Mucosa of rectum (tissue), 2 donors: ENCODE data around the gene SMU1.

Source experiments
- H3K27ac ChIP-seq, 2 donors: one replicate each; pipeline ENCODE4 v1.7.0; 2013; ENCODE audit warnings: inconsistent platforms in 2 of 2, low read depth in 2 of 2, low read length in 2 of 2
- H3K27me3 ChIP-seq, 2 donors: one replicate each; pipeline ENCODE4 v1.7.0; 2013; ENCODE audit warnings: low read length in 2 of 2; ENCODE audit not compliant: control insufficient read depth in 2 of 2, insufficient read depth in 2 of 2
- H3K36me3 ChIP-seq, 2 donors: one replicate each; pipeline ENCODE4 v1.7.0; 2013; ENCODE audit warnings: low read length in 2 of 2; ENCODE audit not compliant: control insufficient read depth in 2 of 2, insufficient read depth in 2 of 2
- H3K4me1 ChIP-seq, 2 donors: one replicate each; pipeline ENCODE4 v1.7.0; 2013; ENCODE audit warnings: low read length in 2 of 2, mild to moderate bottlenecking in 1 of 2; ENCODE audit not compliant: control insufficient read depth in 2 of 2, insufficient read depth in 2 of 2
- H3K4me3 ChIP-seq, 2 donors: one replicate each; pipeline ENCODE4 v1.7.0; 2013; ENCODE audit warnings: low read length in 2 of 2
- H3K9ac ChIP-seq, 2 donors: one replicate each; pipeline ENCODE4 v1.7.0; 2013; ENCODE audit warnings: low read length in 2 of 2, low read depth in 1 of 2, mild to moderate bottlenecking in 1 of 2
- H3K9me3 ChIP-seq, 2 donors: one replicate each; pipeline ENCODE4 v1.7.0; 2013; ENCODE audit warnings: low read length in 2 of 2; ENCODE audit not compliant: control insufficient read depth in 2 of 2
- donor health status: healthy.
- donor health status: Normal muscosa, but diverticular disease.

The SMU1 gene

DNA sequence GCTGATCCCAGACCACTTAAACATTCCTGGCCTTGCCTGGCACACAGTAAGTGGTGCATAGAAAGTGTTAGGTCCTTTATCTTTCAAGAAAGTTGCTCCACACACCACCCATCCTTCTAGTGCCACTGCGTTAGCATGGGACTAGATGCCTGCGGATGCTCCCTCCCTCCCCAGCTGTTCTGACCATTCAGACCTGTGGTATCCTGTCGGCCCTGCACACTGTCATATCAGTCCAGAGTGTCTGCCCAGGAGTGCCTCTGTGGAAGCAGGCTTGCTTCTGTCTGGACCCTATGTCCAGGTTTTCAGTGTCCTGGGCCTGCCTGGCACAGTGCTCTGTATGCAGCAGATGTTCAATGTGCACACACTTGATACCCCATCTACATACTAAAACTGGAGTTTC, 38.3 kb upstream of the SMU1 start:
- Histone ChIP-seq H3K36me3 (peaks cover 23 to 38% of the 10 kb centered on the region in 2 donors), H3K27ac (no peak overlapping the region), H3K9ac (no peak overlapping the region), H3K4me1 (no peaks in the 10 kb centered on the region), H3K4me3 (no peak overlapping the region), H3K27me3 (no peaks in the 10 kb centered on the region), H3K9me3 (no peaks in the 10 kb centered on the region)

DNA sequence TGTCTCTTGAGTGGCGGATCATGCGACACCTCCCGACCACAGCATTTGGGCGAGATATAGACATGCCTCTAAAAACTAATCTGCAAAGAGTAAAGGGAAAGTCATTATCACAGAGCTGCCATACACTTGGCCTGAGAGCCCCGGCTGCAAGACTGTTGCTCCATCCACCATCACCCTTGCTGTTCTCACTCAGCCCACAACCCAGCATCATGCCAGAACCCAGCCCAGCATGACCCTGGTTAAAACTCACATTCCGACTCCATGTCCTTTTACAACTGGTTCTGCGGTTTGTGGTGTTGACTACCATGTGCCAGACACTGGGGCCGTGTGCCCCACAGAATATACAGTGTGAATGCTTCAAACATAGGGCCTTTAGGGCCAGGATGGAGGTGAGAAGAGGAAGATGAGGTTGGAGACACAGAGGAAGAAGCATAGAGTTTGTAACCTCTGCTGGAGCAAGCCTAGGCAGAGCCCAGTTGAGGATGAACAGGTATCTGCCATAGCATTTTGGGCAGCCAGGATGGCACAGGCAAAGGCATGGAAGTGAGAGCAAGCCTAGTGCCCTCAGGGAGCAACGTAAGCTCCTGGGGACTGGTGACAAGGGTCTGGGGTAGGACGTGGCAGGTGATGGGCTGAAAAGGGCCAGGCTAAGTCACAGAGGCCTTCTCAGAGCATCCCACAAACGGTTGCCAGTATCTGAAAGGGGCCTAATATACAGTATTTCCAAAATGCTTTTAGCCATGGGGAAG, 37.5 kb upstream of the SMU1 start:
- Histone ChIP-seq H3K27me3 (no peaks in the 10 kb centered on the region), H3K27ac (no peak overlapping the region), H3K9ac (no peak overlapping the region), H3K9me3 (no peaks in the 10 kb centered on the region), H3K4me3 (no peak overlapping the region), H3K36me3 (peaks cover 20 to 36% of the 10 kb centered on the region in 2 donors), H3K4me1 (no peaks in the 10 kb centered on the region)

DNA sequence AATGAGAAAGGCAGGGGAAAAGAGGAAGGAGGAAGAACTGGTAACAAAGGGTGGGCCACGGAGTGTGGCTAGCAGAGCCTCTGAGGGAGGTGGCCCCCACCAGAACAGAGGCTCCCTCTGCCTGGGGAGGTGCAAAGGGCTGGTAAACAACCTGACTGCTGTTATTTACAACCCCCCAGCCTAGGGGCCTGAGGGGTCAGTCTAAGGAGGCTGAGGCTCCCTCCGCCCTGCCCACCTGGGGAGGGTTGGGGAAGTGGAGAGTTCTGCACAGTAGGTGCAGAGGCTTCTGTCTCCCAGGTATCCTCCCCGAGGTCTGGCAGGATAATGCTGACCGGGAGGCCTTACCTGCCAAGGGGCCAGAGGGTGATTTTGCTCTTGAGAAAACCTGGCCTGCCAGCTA, 35.6 kb upstream of the SMU1 start:
- no peak overlapping the region for H3K9ac ChIP-seq
- H3K27me3 ChIP-seq: no peaks in the 10 kb centered on the region
- no peak overlapping the region for H3K27ac ChIP-seq
- peaks cover 20 to 37% of the 10 kb centered on the region in 2 donors for H3K36me3 ChIP-seq
- H3K4me1 ChIP-seq: peaks cover 3% of the 10 kb centered on the region in 2 donors
- no peaks in the 10 kb centered on the region for H3K9me3 ChIP-seq
- no peak overlapping the region for H3K4me3 ChIP-seq

DNA sequence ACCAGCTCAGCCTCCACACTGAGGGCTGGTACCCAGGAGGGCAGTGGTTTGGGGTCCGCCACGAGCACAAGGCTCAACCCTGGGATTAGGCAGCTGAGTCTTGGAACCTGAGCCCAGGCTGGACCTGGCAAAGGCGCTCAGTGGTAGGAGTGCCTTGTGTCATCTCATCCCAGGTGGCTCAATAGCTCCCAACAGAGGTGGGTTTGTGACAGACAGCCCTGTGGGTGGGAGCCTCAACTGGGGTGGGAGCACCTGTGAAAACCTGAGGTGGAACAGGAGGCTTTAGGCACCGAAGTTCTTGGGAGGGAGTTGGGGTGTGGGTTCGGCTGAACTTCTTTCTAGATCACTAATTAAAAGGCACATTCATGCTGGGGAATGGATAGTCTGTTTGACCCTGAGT, 35.2 kb upstream of the SMU1 start:
- H3K9me3 ChIP-seq: no peaks in the 10 kb centered on the region
- H3K4me3 ChIP-seq: no peak overlapping the region
- H3K27me3 ChIP-seq: no peaks in the 10 kb centered on the region
- no peak overlapping the region for H3K27ac ChIP-seq
- peaks cover 3% of the 10 kb centered on the region in 2 donors for H3K4me1 ChIP-seq
- no peak overlapping the region for H3K9ac ChIP-seq
- H3K36me3 ChIP-seq: peaks cover 20 to 37% of the 10 kb centered on the region in 2 donors

DNA sequence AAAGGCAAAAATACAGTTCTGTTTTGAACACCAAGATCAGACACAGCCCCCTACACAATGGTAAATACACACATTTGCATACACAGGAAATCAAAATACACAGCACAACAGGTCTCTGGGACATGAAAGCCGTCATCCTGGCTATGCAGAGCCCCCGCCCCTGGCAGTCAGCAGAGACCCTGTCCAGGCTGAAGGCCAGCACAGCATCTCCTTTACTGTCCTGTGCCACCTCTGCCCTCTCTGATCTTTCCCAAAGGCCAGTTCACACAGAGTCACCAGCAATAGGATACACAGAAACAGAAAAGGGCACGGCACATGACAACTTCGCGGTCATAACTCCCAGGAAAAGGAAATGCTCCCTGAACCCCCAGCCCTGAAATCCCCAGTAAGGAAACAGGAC, 34.2 kb upstream of the SMU1 start:
- no peak overlapping the region for H3K27ac ChIP-seq
- no peak overlapping the region for H3K4me3 ChIP-seq
- no peaks in the 10 kb centered on the region for H3K27me3 ChIP-seq
- peaks cover 20 to 37% of the 10 kb centered on the region in 2 donors for H3K36me3 ChIP-seq
- no peak overlapping the region for H3K9ac ChIP-seq
- H3K4me1 ChIP-seq: peaks cover 3 to 5% of the 10 kb centered on the region in 2 donors
- no peaks in the 10 kb centered on the region for H3K9me3 ChIP-seq

DNA sequence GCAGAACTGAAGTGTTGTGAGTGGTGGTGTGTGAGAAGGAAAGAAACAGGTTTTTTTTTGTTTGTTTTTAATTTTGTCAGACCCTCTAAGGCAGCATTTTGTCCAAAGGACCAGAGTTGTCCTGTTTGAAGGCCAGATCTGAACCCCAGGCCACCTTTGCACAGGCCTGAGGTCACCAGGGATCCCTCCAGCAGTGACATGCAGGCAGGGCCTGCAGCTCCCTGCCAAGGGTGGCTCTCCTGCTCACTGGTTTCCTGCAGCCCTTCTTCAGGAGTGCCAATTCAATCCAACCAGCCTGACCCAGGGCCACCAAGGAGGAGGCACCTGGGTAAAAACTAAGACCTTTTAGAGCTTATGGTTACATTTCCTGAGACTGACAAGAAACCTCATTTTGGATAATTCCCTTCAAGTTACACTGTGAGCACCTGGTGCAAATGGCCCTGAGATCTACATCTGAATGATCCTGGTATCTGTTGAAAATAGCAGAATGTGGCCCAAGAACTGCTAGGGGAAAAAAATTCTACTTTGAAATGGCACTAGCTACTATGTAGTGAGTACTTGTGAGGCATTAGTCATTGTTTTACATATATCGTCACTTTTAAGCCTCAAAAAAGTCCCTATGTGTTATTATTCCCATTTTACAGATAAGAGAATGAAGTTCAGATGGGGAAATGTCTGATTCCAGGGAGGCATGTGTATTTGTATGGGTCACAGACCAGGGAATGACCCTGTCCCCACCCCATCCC, 33.5 kb upstream of the SMU1 start:
- Histone ChIP-seq H3K4me3 (no peak overlapping the region), H3K9ac (no peak overlapping the region), H3K9me3 (no peaks in the 10 kb centered on the region), H3K27ac (no peak overlapping the region), H3K27me3 (no peaks in the 10 kb centered on the region), H3K4me1 (peaks cover 3 to 5% of the 10 kb centered on the region in 2 donors), H3K36me3 (peaks cover 18 to 34% of the 10 kb centered on the region in 2 donors)

DNA sequence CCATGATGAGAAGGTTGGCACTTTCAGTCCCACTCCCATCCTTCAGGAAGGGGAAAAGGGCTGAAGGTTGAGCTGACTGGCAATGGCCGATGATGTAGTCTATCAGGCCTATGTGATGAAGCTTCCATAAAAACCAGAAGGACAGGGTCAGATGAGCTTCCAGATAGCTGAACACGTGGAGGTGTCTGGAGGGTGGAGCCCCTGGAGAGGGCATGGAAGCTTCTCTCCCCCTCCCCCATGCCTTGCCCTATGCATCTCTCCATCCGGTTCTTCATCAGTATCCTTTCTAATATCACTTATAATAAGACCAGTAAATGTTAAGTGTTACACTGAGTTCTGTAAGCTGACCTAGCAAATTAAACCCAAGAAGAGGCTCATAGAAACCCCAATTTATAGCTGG, 32.6 kb upstream of the SMU1 start:
- H3K27me3 ChIP-seq: no peaks in the 10 kb centered on the region
- no peaks in the 10 kb centered on the region for H3K9me3 ChIP-seq
- no peak overlapping the region for H3K27ac ChIP-seq
- no peak overlapping the region for H3K4me3 ChIP-seq
- peaks cover 12 to 24% of the 10 kb centered on the region in 2 donors for H3K36me3 ChIP-seq
- H3K4me1 ChIP-seq: peaks cover 3 to 5% of the 10 kb centered on the region in 2 donors
- no peak overlapping the region for H3K9ac ChIP-seq

DNA sequence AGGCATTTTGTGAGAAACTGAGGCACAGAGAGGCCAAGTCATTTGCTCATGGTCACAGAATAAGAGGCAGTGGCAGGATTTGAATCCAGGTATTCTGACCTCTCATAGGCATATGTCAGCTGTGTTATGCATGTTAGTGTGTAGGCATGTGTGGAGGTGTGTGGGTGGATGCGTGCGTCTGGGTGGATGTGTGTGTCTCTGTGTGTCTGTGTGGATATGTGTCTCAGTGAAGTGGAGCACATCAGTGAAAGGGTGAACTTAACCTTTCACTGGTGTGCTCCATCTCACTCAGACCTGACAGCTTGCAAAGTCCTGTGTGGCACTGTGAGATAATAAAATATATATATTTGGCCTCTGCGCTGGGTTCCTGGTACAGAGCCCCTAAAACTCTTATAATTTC, 32.0 kb upstream of the SMU1 start:
- Histone ChIP-seq H3K4me3 (no peak overlapping the region), H3K4me1 (peaks cover 3 to 5% of the 10 kb centered on the region in 2 donors), H3K9ac (no peak overlapping the region), H3K27ac (no peak overlapping the region), H3K9me3 (no peaks in the 10 kb centered on the region), H3K27me3 (no peaks in the 10 kb centered on the region), H3K36me3 (peaks cover 5 to 18% of the 10 kb centered on the region in 2 donors)

DNA sequence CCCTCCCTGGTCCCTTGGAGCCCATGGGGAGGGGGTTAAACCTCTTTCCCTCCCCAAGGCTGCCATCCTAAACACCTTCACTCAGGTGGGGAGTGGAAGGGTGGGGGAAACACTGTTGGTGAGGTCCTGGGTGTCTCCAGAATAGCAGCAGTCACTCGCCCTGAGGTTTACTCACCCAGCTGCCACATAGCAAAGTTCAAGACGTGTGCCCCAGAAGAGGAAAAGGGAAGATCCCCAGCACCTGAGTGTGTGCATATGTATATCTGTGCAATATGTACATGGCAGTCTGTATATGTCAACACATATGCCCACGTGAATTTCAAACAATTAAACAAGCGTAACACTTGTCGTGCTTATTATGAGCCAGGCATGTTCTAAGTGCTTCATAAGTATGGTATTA, 31.3 kb upstream of the SMU1 start:
- Histone ChIP-seq H3K4me1 (peaks cover 3 to 5% of the 10 kb centered on the region in 2 donors), H3K27me3 (no peaks in the 10 kb centered on the region), H3K4me3 (no peak overlapping the region), H3K9ac (no peak overlapping the region), H3K27ac (no peak overlapping the region), H3K9me3 (no peaks in the 10 kb centered on the region), H3K36me3 (peaks cover 0 to 11% of the 10 kb centered on the region in 2 donors)

DNA sequence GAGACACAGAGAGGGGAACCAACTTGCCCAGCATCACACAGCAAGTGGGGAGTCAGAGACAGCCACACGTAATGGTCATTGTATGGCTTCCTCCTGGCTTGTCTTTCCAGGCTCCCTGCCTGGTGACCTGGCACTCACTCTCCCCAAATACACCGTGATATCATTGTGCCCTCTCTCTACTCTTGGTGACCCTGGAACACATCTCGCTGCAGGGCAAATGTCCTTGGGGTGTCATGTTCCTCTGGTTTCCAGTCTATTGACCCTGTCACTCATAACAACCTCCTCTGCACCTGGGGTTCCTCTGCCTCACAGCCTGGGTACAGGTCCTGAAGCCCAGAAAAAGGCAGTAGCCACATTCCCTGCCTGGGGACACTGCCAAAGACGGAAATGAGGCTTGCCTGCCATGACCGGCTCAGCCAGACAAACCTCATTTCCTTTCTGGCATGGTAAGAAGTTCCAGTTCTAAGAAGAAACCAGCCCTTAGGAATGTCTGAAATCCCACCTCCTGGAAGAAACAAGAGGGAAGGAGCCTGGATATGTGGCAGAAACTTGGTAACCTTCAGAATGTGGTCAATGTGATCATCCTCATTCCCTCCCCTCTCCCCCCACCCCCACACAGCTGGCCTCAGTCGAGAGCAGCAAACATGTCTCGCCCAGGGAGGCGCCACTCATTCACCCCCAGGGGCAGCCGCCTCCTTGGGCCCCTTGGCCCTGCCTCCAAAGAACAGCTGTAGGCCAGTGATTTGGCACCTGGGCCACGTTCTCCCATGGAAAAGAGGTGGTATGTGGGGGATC, 30.6 kb upstream of the SMU1 start:
- Histone ChIP-seq H3K9ac (no peak overlapping the region), H3K9me3 (no peaks in the 10 kb centered on the region), H3K4me3 (no peak overlapping the region), H3K4me1 (peaks cover 3 to 5% of the 10 kb centered on the region in 2 donors), H3K36me3 (peaks cover 0 to 5% of the 10 kb centered on the region in 2 donors), H3K27ac (peak overlapping the region in 1 of 2 donors; percentile 8), H3K27me3 (no peaks in the 10 kb centered on the region)
